Calu3 (cell line): ENCODE data around the gene TMEM37. TPM values are rescaled to one million over a fixed set of nuclear protein-coding genes. Genes with fewer than 3 reads are reported as not detected.

ENCODE experiments used
- BruUV-seq: library from RNA; stranded (reverse); fragments of 400-500 nt; replicated peaks from 2 replicates; lab custom pipeline; 2021; lab: Mats Ljungman, UMichigan
- CTCF ChIA-PET: fragments of 300-600 bp; sonication (Branson Sonifier 250); formaldehyde crosslinking; loops from one replicate; lab custom pipeline; 2022; ENCODE audit warnings: antibody characterized with exemption; lab: Charles Lee
- DNase-seq: peaks from one replicate; pipeline ENCODE4 v3.0.0; 2022
- H3K27ac Mint-ChIP-seq: one replicate; pipeline ENCODE4 v1.8.0; 2022; ENCODE audit warnings: mixed read lengths; ENCODE audit not compliant: unreplicated experiment
- H3K27me3 Mint-ChIP-seq: one replicate; pipeline ENCODE4 v1.8.0; 2022; ENCODE audit warnings: mixed read lengths; ENCODE audit not compliant: unreplicated experiment
- H3K36me3 Mint-ChIP-seq: one replicate; pipeline ENCODE4 v1.8.0; 2022; ENCODE audit warnings: mild to moderate bottlenecking, moderate library complexity, mixed read lengths; ENCODE audit not compliant: insufficient read depth, unreplicated experiment
- H3K4me1 Mint-ChIP-seq: one replicate; pipeline ENCODE4 v1.8.0; 2022; ENCODE audit warnings: mild to moderate bottlenecking, low read depth, mixed read lengths; ENCODE audit not compliant: unreplicated experiment
- H3K4me3 Mint-ChIP-seq: one replicate; pipeline ENCODE4 v1.8.0; 2022; ENCODE audit warnings: mild to moderate bottlenecking, low read depth, moderate library complexity, mixed read lengths; ENCODE audit not compliant: unreplicated experiment
- H3K9me3 Mint-ChIP-seq: one replicate; pipeline ENCODE4 v1.8.0; 2022; ENCODE audit warnings: low read depth, mixed read lengths; ENCODE audit not compliant: unreplicated experiment
- intact Hi-C: fragments of 100-400 bp; cut with micrococcal nuclease; formaldehyde crosslinking; loops from one replicate; pipeline ENCODE4 v1.10.0; 2022; ENCODE audit not compliant: unreplicated experiment
- total RNA-seq: library from RNA; stranded (reverse); gene quantifications from 2 replicates; pipeline ENCODE4 v1.2.3, GENCODE V29; 2022
- TF ChIP-seq, protein P1 (sequence below): fragments of 200-600 bp; IDR thresholded peaks from one replicate; pipeline ENCODE4 v1.8.0; 2022; ENCODE audit warnings: antibody characterized with exemption; ENCODE audit not compliant: unreplicated experiment

Gene TMEM37
- total RNA-seq, 1 experiment from 2014 or later, result 0.76 TPM

DNA sequence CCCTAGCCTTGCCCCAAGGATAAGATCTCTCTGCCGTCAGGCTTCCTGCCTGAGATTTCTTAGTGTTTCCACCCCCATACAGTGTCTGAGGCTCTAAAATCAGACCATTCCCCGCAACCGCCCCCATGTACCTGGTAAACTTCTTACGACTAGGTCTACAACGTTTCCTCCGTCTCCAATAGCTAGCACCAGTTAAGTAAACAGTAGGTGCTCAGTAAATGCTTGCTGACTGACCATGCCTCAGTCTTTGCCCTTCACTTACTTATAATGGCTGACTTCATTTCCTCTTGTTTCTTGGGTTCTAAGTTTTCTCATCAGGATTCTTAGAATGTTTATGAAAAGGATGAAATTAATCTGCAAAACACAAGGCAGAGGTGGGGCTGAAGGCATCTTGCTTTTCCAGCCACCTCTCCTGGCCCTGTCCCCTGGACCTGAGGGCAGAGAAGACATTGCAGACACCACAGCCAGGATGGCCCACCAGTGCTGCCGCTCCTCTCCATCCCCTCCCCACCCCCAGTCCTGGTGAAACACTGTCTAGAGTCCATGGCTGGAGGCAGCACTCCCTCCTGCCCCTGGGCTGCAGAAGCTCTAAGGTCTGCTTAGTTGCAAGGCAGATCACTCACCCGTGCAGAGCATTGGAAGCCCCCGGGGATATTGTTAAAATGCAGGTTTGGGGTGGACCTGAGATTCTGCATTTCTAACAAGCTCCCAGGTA, 16.9 kb downstream of the TMEM37 start:
- TF ChIP-seq, protein P1, sequence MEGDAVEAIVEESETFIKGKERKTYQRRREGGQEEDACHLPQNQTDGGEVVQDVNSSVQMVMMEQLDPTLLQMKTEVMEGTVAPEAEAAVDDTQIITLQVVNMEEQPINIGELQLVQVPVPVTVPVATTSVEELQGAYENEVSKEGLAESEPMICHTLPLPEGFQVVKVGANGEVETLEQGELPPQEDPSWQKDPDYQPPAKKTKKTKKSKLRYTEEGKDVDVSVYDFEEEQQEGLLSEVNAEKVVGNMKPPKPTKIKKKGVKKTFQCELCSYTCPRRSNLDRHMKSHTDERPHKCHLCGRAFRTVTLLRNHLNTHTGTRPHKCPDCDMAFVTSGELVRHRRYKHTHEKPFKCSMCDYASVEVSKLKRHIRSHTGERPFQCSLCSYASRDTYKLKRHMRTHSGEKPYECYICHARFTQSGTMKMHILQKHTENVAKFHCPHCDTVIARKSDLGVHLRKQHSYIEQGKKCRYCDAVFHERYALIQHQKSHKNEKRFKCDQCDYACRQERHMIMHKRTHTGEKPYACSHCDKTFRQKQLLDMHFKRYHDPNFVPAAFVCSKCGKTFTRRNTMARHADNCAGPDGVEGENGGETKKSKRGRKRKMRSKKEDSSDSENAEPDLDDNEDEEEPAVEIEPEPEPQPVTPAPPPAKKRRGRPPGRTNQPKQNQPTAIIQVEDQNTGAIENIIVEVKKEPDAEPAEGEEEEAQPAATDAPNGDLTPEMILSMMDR, result no peak
- no peak for DNase-seq
- Mint-ChIP-seq H3K4me3 (no peak overlapping the region), H3K27ac (no peak overlapping the region), H3K36me3 (no peaks in the 10 kb centered on the region), H3K27me3 (peaks cover 77% of the 10 kb centered on the region), H3K4me1 (no peaks in the 10 kb centered on the region), H3K9me3 (no peaks in the 10 kb centered on the region)
- CTCF ChIA-PET, result no interaction called here
- BruUV-seq, result no TSS peak
- intact Hi-C loops, result no loop called here

DNA sequence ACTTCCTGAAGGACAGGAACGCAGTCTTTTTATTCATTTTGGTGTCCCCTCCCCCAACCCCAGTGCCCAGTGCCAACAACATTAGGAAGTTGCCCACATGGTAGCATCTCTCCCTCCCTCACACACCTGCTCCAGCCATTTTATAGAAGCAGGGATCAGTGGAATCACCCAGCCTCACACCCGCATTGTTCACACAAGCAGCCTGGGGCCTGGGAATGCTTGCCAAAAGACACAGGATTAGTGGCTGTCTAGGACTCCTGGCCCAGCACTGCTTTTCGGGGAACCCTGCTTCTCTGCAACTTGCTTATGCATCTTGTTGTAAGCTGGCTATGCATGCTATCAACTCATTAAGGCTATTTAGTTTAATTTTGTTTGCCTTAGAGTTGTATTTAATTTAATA, 17.9 kb downstream of the TMEM37 start:
- BruUV-seq, result no TSS peak
- Mint-ChIP-seq H3K27me3 (peaks cover 83% of the 10 kb centered on the region), H3K4me3 (no peak overlapping the region), H3K4me1 (no peaks in the 10 kb centered on the region), H3K27ac (no peak overlapping the region), H3K36me3 (no peaks in the 10 kb centered on the region), H3K9me3 (no peaks in the 10 kb centered on the region)
- TF ChIP-seq, protein P1, result no peak
- CTCF ChIA-PET, result no interaction called here
- intact Hi-C loops, result no loop called here
- DNase-seq, result no peak

DNA sequence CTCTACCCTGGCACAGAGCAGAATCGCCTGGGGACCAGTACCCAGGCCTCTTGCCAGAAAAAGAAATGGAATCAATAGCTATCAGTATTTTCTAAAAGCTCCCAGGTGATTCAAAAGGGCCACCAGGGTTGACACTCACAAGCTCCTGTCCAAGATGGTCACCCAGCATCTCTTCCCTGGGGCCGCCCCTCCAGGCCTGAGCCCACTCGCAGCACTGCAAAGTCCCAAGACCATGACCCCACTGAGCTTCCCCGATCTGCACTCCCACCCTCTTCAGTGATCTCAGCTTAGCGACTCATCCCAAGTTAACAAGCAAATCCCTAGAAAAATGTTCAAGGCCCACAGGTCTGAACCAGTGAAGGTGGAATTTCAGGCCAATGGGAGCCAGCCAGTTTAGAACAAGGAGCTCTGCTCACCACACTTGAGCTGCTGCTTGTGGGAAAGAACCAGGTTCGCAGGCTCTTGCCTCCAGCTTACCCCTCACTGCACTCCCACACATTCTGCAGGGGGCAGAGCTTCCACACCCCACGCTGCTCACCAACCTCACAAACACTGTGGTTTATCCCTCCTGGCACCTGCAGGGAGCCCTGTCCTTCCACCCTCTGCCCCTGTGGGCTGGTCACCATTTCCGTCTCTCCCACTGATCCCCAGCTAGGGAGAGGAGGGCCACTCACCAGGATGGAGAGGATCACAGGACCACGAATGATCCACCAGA, 19.8 kb downstream of the TMEM37 start:
- TF ChIP-seq, protein P1, result no peak
- Mint-ChIP-seq H3K4me3 (no peak overlapping the region), H3K27ac (no peak overlapping the region), H3K27me3 (peaks cover 94% of the 10 kb centered on the region), H3K36me3 (no peaks in the 10 kb centered on the region), H3K4me1 (no peaks in the 10 kb centered on the region), H3K9me3 (no peaks in the 10 kb centered on the region)
- intact Hi-C loops, result no loop called here
- DNase-seq, result no peak
- CTCF ChIA-PET, result interaction anchor here (0.8 to 1.4 kb wide), 2 partner anchors 26 to 570 kb away, joined by 3 read pairs; no protein-coding TSS in a partner anchor
- BruUV-seq, result no TSS peak

DNA sequence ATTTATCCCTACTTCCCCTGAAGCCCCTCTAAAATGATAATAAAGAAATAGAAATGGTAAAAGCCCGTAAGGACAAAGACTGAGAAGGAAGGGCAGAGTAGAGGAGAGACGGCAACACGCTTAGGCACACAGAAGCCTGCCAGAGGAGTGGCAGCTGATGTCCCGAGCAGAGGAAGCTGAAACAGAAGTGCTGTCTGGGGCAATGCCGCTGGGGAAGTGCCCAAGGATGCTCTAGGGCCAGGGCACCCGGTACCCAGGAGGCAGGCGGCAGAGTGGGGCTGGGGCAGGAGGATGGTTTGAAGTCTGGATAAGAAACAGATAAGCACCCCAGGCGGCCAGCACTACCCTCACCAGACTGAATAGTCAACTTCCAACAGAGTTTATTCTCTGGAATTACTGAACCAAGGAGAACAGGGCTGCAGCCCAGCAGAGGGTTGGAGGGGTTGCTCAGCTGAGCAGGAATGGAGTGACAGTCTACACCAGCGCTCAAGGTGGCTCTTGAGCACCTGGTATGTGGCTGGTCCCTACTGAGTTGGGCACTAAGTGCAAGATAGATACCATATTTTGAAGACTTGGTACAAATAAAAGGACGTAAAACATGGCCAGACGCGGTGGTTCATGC, 22.4 kb downstream of the TMEM37 start:
- Mint-ChIP-seq H3K4me1 (no peaks in the 10 kb centered on the region), H3K4me3 (no peak overlapping the region), H3K27me3 (peaks cover 70% of the 10 kb centered on the region), H3K9me3 (no peaks in the 10 kb centered on the region), H3K36me3 (no peaks in the 10 kb centered on the region), H3K27ac (no peak overlapping the region)
- intact Hi-C loops, result no loop called here
- no peak for DNase-seq
- BruUV-seq, result no TSS peak
- CTCF ChIA-PET, result interaction anchor here (0.7 kb wide), 1 partner anchor 675 kb away, joined by 4 read pairs; no protein-coding TSS in a partner anchor
- TF ChIP-seq, protein P1, result no peak
